GM21529 (cell line): Measurements from ENCODE around the gene L3MBTL1.
A peak's percentile ranks its signal among the peaks of the same experiment; 100 is the strongest.
"Not testable (repeated sequence)": the region's sequence is repeated elsewhere in the genome, so short reads cannot be mapped to it uniquely, and the experiment has no call there.

Source experiments
- ATAC-seq: cut with Tn5 transposase; IDR thresholded peaks from one replicate; pipeline ENCODE4 v1.9.1; 2021; ENCODE audit not compliant: unreplicated experiment

The L3MBTL1 gene

DNA sequence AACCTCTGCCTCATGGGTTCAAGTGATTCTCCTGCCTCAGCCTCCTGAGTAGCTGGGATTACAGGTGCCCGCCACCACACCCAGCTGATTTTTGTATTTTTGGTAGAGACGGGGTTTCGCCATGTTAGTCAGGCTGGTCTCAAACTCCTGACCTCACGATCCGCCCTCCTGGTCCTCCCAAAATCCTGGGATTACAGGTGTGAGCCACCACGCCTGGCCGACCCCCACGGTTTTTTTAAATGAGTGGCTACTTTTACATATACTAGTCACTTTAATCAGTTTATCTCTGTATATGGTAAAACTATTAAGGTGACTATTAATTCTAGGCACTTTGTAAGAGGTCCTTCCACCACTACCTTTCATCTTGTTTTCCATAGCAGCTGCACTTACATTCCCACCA is 5.5 kb upstream of the L3MBTL1 start:
- not testable (repeated sequence) for ATAC-seq

DNA sequence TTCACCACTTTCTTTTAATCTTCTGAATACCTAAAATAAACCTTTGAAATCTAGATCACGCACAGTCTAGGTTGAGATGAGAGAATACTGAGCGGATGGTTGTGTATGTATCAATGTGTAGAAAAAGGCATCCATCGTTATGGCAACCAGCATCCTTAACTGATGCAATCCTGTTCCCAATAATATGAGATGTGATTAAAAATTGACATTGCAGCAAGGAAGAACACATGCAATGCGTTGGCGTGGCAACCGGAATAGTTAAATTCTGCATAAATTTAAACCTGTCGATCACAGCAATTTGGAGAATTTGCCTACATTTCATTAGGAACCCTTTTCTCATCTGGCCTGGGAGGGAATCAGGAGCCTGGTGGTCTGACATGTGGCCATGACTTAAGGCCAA is 1.3 kb upstream of the L3MBTL1 start:
- ATAC-seq = no peak

DNA sequence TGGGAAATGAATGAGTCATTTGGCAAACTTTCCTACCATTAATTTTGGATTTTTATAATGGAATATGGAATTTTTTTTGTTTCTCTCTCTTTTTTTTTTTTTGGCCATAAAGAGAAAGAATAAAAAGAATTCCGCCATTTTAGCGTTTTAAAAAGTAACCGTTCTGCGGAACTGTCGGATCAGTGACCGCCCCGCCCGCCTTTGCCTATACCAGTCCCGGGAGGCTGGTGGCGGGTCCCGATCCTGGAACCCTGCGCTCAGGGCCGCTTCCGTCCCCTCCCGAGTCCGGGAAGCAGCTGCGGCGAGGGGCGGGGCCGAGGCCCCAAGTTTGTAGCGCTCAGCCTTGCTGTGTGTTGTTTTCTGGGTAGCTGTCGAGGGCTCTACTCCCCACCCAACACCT is 609 bp downstream of the L3MBTL1 start:
- ATAC-seq = no peak

DNA sequence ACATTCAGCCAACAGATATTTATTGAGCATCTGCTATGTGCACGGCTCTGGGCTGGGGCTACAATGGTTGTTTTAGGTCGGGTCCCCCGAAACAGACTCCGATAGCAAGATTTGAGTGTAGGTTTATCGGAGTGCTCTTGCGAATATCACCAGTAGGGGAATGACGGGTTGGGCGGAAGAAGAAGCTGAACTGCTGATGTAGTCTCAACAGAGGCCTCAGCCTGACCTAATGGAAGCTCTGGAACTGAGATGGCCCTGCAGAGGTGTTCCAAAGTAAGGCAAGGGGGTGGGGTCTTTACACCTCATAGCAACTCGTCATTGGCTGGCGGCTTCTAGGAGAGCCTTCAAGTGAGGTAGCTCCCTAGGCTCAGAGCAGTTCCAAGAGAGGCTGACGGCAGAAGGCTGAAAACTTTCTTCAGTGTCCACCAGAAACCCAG is 1.1 kb downstream of the L3MBTL1 start:
- no peak for ATAC-seq

DNA sequence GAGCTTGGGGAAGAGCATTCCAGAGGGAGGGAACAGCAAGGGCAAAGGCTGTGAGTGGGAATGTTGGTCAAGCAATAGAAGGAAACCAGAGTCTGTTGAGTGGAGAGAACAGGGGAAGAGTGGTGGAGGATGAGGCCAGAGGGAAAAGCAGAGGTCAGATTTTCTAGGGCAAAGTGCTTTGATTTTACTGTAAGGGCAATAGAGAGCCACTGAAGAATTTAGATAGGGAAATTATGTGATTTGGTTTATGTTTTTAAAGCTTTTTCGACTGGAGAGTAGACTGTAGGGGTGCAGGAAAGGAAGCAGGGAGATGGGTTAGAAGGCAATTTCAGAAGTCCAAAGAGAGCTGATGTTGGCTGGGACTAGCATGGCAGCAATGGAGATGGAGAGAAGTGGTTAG is 4.4 kb downstream of the L3MBTL1 start:
- ATAC-seq = no peak

DNA sequence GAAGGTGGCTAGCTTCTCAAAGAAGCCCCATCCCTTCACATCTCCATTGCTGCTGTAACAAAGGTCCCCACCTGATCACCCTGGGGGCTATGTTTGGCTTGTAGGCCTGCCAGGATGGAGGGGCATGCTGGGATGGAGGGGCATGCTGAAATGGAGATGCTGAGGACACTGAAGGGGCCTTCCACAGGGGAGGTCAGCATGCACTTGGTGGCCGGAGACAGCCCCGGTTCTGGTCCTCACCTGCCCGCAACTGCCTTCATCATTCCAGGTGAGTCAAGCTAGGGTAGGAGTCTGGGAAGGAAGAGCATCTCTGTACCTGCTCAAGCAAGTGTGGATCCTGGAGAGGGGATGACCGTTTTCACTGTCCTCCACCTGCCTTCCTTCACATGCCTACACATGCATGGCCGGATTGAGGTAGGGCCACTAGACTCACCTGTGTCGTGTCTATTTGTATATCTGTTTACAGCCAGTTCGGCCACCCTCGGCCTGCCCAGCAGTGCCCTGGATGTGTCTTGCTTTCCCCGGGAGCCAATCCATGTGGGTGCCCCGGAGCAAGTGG is 6.0 kb downstream of the L3MBTL1 start:
- no peak for ATAC-seq

DNA sequence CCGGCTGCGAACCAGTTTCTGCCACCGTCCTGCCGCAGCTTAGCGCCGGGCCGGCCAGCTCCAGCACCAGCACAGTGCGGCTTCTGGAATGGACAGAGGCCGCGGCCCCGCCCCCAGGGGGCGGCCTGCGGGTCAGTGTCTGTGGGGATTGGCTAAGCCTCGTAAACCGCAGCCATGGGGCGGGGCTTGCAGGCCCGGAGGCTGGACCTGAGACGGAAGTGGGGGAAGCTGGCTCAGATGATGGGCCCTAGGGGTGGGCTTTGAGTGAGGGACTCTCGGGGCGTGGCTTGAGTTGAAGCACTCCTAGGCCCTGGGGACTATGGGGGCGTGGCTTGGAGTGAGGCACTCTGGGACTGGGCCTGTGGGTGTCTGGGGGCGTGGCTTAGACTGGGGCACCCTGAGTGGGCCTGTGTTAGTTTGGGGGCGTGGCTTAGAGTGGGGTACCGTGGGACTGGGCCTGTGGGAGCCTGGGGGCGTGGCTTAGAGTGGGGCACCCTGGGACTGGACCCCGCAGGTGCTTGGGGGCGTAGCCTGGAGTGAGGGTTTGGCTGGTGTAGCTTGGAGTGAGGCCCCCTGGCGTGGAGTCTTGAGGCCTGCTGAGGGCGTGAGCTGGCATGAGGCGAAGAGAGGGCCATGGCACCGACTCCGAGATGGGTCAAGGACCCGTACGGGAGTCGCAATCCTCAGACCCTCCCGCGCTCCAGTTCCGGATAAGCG is 6.6 kb downstream of the L3MBTL1 start:
- peak; percentile 84 for ATAC-seq

DNA sequence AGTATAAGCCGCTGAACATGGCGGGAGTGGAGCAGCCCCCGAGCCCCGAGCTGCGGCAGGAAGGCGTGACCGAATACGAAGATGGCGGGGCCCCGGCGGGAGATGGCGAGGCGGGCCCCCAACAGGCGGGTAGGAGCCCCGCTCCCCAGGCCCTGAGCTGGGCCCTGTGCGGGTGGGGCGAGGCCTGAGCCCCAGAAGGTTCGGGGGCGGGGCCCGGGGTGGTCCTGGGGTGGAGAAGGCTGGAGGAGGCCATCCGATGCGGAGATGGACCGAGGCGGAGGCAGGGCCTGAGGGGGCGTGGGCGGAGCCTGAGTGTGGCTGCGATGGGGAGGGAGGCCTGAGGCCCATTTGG is 7.1 kb downstream of the L3MBTL1 start:
- peak; percentile 30 for ATAC-seq

DNA sequence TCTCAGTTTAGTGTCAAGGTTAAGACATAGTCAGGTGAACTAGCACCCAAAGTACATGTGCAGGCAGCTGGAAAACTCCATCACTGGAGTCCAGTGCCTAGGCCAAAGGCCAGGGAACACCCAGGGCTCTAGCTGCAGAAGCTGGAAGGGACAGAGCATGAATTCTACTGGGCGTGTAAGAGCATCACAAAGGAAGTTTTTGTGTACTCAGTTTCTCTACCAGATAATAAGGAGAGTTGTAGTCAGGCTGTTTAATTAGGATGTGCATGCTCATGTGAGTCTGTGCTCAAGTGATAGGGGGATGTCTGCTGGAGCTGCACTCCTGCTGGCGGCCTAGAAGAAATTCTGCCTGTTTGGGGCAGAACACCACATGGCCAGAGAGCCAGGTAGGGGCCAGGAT is 8.1 kb downstream of the L3MBTL1 start:
- ATAC-seq = no peak

DNA sequence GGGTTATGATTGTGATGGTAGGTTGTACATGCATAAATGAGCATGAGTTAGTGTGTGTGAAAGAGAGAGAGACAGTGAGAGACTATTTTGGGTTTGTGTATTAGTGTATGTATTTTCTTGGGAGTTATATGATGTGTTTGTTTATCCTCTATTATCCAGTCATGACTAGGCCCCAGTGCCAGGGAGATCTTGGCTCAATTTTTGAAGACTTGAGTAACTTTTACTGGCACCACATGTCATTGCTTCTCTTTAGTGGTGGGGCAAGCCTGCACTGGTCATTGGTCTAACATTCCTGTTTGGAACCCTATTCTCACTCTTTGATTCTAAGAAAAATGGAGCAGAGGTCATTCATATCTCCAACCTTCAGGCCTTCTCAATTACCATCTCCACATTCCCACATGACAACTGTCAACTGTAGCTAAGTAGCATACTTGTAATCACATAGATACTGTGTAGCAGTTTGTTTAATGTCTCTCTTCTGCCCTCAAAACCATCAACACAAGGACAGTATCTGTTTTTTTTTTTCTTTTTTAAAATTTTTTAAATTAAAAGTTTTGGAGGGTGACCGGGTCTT is 8.8 kb downstream of the L3MBTL1 start:
- no peak for ATAC-seq

DNA sequence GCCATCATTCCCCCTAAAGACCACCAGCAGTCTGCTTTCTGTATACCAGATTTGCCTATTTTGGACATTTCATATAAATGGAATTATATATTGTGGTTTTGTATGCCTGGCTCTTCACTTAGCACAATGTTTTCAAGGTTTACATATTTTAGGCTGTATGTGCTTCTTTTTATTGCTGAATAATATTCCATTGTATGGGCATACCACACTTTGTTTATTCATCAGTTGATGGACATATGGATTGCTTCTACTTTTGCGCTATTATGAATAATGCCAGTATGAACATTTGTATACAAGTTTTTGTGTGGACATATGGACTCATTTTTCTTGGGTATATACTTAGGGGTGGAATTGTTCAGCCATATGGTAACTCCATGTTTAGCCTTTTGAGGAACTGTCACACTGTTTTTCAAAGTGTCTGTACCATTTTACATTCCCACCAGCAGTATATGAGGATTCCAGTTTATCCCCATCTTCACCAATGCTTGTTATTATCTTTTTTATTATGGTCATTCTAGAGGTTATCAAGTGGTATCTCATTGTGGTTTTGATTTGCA is 12.7 kb downstream of the L3MBTL1 start:
- no peak for ATAC-seq

DNA sequence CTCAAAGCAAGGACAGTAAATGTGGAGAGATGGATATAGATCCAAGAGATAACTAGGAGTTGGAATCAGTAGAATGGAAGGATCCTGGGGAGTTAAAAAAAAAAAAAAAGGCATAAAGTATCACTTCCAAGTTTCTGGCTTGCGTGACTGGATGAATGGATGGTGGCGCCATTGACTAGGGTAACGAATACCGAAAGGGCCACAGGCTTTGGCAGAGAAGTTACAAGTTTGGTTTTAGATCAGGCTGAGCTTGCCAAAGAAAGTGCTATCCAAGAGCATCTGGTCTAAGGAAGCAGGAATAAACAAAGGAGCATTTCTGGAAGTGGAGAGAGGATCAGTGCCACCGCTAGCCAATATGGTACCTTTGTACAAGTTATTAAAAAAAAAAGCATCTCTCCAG is 17.5 kb downstream of the L3MBTL1 start:
- ATAC-seq = no peak

DNA sequence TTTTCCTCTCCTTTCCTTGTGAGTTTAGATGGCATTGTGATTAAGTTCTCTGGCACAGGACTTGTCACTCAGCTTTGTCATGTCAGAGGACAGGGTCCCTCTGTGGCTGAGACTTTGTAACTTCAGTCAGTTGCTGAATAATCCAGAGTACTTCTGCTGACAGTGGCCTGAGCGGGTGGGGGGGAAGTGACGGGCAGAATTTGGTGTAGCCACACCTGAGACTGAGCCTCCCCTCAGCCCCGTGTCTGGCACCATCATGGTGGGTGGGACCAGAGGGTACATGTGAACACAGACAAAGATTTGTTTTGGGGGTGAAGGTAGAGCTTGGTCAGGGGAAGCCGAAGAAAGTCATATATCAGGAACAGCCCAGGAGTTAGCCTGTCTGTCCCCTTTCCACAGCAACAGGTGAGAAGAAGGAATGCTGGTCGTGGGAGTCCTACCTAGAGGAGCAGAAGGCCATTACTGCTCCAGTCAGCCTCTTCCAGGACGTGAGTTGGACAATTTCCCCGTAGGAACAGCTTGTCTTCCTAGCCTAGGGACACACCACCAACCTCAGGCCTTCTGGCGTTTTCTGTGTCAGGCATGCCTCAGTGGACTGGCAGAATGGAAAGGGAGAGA is 20.9 kb downstream of the L3MBTL1 start:
- no peak for ATAC-seq

DNA sequence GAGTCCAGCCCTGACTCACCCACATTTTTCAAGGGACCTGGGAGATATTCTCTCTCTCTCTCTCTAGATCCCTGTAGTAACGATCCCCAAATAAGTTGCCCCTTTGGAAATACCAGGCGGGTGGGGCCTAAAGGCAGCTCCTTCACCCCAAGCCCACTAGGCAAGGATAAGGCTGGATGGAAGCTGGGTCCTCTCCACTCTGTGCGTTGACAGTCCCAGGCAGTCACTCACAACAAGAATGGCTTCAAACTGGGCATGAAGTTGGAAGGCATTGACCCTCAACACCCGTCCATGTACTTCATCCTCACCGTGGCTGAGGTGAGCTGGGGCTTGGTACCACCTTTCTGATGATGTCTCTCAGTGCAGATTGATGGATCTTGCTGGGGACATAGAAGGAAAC is 21.6 kb downstream of the L3MBTL1 start:
- no peak for ATAC-seq

DNA sequence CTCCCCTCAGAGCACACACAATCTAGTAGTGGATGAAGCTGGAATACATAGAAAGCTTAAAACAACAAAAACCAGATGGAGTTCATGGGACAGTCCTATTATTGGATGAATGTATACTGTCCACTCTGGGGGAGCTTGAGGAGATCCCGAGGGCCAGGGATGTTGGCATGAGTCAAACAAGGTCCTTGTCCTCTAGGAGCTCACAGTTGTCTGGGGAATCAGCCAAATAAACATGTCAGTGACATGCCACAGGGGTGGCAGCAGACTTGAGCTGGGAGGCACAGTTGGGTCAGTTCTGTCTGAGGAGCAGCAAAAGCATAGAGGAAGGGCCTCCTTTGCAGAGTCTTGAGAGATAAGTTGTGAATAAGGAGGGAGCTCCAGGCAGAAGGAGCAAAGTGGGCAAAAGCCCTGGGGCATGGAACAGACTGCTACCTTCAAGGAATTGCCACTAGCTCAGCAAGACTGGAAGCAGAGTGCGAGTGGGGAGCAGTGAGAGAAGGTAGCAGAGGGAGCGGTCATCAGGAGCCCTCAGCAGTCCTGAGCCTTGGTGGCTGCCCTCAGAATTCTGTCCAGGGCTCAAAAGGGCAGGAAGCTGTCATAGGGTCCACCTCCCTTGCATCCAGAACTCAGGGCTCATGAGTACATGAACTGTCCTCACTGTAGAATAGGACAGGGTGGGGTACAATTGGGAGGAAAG is 22.1 kb downstream of the L3MBTL1 start:
- no peak for ATAC-seq

DNA sequence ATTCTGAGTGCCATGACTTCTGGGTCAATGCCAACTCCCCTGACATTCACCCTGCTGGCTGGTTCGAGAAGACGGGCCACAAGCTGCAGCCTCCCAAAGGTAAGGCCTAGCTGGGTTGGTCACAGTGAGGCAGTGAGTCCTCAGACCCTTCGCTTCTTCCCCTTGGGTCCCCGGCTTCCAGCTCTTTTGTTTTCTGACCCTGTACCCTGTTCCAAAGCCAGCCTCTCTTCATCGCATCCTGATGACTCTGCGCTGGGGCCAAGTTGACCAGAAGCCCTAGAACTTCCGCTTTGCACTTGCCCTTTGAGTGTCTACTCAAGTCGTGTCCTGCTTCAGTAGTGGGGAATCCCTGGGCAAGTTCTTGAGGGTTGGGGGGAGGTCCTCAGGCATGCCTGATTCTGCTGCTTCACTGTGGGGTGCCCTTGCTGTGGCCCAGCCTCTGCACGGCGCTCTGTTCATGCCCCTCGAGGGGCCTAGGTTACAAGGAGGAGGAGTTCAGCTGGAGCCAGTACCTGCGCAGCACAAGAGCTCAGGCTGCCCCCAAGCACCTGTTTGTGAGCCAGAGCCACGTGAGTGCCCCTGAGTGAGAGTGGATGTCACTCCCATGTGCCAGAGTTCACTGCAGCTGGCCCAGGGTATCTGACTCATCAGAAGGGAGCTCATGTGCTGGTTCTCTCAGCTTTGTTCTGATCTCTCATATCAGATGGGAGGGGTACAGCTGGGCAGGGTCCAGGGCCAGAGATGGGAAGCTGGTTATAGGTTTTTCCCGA is 23.0 kb downstream of the L3MBTL1 start:
- ATAC-seq = no peak

DNA sequence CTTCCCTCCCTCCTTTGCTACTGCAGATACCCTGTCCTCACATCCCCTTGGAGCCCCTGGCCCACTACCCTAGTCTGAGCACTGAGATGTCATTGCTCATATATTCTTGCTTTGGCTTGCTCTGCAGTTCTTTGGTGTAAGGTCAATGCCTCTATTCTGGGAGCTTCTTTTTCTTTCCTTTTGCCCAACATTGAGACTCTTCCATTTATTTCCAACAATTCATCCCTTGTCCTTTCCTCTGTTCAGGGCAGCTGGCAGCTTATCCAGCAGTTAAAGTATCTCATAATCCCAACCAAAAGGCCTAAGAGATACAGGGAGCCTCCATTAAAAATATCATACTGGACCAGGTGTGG is 23.6 kb downstream of the L3MBTL1 start:
- no peak for ATAC-seq

DNA sequence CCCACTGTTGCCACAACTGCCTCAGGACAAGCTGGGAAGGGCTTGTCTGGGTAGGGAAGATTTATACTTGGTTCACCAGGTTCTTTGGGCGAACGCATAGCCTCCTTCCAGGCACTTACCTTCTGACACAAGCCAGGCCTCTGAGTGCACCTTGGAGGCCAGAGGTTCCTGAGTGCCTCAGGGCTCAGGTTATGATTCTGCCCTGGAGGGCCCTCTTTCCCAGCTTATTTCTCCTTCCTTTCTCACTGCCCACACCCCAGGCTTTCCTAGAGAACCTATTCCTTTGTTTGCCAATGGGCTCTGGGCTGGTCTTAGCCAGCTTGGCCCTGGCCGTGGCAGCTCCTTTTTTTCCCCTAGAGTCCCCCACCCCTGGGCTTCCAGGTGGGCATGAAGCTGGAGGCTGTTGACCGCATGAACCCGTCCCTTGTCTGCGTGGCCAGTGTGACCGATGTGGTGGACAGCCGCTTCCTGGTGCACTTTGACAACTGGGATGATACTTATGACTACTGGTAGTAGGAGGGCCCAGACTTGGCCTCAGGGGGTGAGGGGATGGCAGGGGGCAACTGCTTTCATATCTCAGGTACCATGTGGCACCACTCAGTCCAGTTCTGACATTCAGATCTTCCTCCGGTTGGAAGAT is 25.0 kb downstream of the L3MBTL1 start:
- no peak for ATAC-seq

DNA sequence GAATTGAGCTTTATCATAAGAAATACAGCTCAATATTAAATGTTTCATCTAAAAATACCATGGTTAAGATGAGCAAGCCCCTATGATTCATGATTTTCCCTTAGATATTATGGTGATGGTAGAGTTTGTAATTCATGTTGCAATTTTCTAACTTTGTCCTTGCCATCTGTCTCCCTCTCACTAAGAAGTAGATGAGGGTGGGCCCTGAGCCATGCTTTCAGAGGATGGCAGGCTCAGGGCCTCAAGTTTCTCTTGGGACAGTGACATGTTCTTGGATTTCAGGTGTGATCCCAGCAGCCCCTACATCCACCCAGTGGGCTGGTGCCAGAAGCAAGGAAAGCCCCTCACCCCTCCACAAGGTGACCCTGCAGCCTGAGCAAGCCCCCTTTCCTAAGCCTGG is 25.6 kb downstream of the L3MBTL1 start:
- ATAC-seq = no peak

DNA sequence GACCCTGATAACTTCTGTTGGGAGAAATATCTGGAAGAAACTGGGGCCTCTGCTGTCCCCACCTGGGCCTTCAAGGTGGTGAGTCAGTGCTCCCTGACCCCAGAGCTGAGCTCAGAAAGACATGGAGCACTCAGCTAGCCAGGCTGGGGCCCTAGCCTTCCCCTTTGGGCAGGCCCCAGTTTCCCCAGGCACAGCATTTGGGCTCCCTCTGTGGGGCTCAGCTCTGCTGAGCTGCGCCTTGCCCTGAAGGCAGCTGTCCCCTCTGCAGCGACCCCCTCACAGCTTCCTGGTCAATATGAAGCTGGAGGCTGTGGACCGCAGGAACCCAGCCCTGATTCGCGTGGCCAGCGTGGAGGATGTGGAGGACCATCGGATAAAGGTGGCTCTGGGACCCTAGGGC is 26.5 kb downstream of the L3MBTL1 start:
- ATAC-seq = no peak
